ENCODE measurements around the gene IQGAP1.
"Not testable (repeated sequence)": the region's sequence is repeated elsewhere in the genome, so short reads cannot be mapped to it uniquely, and the experiment has no call there.

IQGAP1 gene

GRCh38 chr15:90410316-90410715 lies 22.3 kb downstream of the IQGAP1 start:
- not testable (repeated sequence) for DNase-seq

GRCh38 chr15:90411176-90411575 lies 23.1 kb downstream of the IQGAP1 start:
- DNase-seq: no peak

GRCh38 chr15:90412356-90413194 lies 24.5 kb downstream of the IQGAP1 start:
- DNase-seq: no peak

GRCh38 chr15:90413411-90414379 lies 25.7 kb downstream of the IQGAP1 start:
- no peak for DNase-seq

- no peak for DNase-seq
Observed at GRCh38 chr15:90414408-90415028, 26.5 kb downstream of the IQGAP1 start.

GRCh38 chr15:90416052-90416451 lies 28.0 kb downstream of the IQGAP1 start:
- DNase-seq: not testable (repeated sequence)

- no peak for DNase-seq
Observed at GRCh38 chr15:90418627-90419026, 30.6 kb downstream of the IQGAP1 start.

GRCh38 chr15:90419206-90419605 lies 31.2 kb downstream of the IQGAP1 start:
- DNase-seq: no peak

GRCh38 chr15:90419738-90420406 lies 31.8 kb downstream of the IQGAP1 start:
- DNase-seq: no peak

- no peak for DNase-seq
Observed at GRCh38 chr15:90420451-90420850, 32.4 kb downstream of the IQGAP1 start.

GRCh38 chr15:90421527-90421926 lies 33.5 kb downstream of the IQGAP1 start:
- no peak for DNase-seq

GRCh38 chr15:90422043-90422442 lies 34.0 kb downstream of the IQGAP1 start:
- no peak for DNase-seq

GRCh38 chr15:90422936-90423335 lies 34.9 kb downstream of the IQGAP1 start:
- DNase-seq: no peak

- no peak for DNase-seq
Observed at GRCh38 chr15:90423801-90424319, 35.8 kb downstream of the IQGAP1 start.

GRCh38 chr15:90425726-90426346 lies 37.8 kb downstream of the IQGAP1 start:
- no peak for DNase-seq

GRCh38 chr15:90427185-90427584 lies 39.1 kb downstream of the IQGAP1 start:
- no peak for DNase-seq

GRCh38 chr15:90432253-90432652 lies 44.2 kb downstream of the IQGAP1 start:
- DNase-seq: no peak

GRCh38 chr15:90435652-90436337 lies 47.8 kb downstream of the IQGAP1 start:
- DNase-seq: no peak

GRCh38 chr15:90436952-90437351 lies 48.9 kb downstream of the IQGAP1 start:
- no peak for DNase-seq

- no peak for DNase-seq
Observed at GRCh38 chr15:90437516-90437915, 49.5 kb downstream of the IQGAP1 start.

GRCh38 chr15:90439946-90440345 lies 51.9 kb downstream of the IQGAP1 start:
- no peak for DNase-seq

Measured in NK-92 treated with Interleukin-12 subunit alpha and Interleukin-12 subunit beta, amount 100 ng/mL, for 24 hours (cell line).